GM23338 (cell line): ENCODE measurements around the gene BACE2. TPM values are rescaled to one million over a fixed set of nuclear protein-coding genes. Genes with fewer than 3 reads are reported as not detected.

Experiments
- ATAC-seq: fragments of 200-7000 bp; cut with Tn5 transposase; 3 replicates; pipeline ENCODE4 v1.9.1; 2020
- DNase-seq: peaks from one replicate; pipeline ENCODE4 v3.0.0-alpha.2; 2015; ENCODE audit warnings: low spot score
- H2AFZ ChIP-seq: fragments of 200-600 bp; sonication (generic); 2 replicates; pipeline ENCODE4 v1.8.0; 2016; ENCODE audit warnings: antibody characterized with exemption, mild to moderate bottlenecking, moderate library complexity
- H3F3A ChIP-seq: fragments of 200-600 bp; sonication (generic); replicated peaks from 2 replicates; pipeline ENCODE4 v1.8.0; 2017; ENCODE audit warnings: antibody characterized with exemption, mixed run types, low read depth
- H3K27ac ChIP-seq: fragments of 200-600 bp; sonication (generic); 2 replicates; pipeline ENCODE4 v1.6.1; 2016; ENCODE audit warnings: low read depth
- H3K27me3 ChIP-seq: fragments of 200-600 bp; sonication (generic); 2 replicates; pipeline ENCODE4 v1.8.0; 2016; ENCODE audit warnings: mild to moderate bottlenecking, mixed run types, moderate library complexity; ENCODE audit not compliant: insufficient read depth
- H3K36me3 ChIP-seq: fragments of 200-600 bp; sonication (generic); 2 replicates; pipeline ENCODE4 v1.8.0; 2016; ENCODE audit warnings: mild to moderate bottlenecking; ENCODE audit not compliant: insufficient read depth
- H3K4me1 ChIP-seq: fragments of 200-600 bp; sonication (generic); 2 replicates; pipeline ENCODE4 v1.8.0; 2016; ENCODE audit warnings: mild to moderate bottlenecking, moderate library complexity; ENCODE audit not compliant: insufficient read depth
- H3K4me2 ChIP-seq: fragments of 200-600 bp; sonication (generic); 2 replicates; pipeline ENCODE4 v1.7.1; 2017; ENCODE audit warnings: mixed run types
- H3K4me3 ChIP-seq: fragments of 200-600 bp; sonication (generic); 2 replicates; pipeline ENCODE4 v1.6.1; 2016; ENCODE audit warnings: mixed run types
- H3K79me2 ChIP-seq: fragments of 200-600 bp; sonication (generic); replicated peaks from 2 replicates; pipeline ENCODE4 v1.8.0; 2017; ENCODE audit warnings: mild to moderate bottlenecking; ENCODE audit not compliant: insufficient read depth
- H3K9me2 ChIP-seq: fragments of 200-600 bp; sonication (generic); 2 replicates; pipeline ENCODE4 v1.8.0; 2017; ENCODE audit not compliant: insufficient read depth
- H4K20me1 ChIP-seq: fragments of 200-600 bp; sonication (generic); replicated peaks from 2 replicates; pipeline ENCODE4 v1.8.0; 2017; ENCODE audit warnings: mild to moderate bottlenecking; ENCODE audit not compliant: insufficient read depth
- H3K27ac Mint-ChIP-seq: 2 replicates; pipeline ENCODE4 v1.8.0; 2020; ENCODE audit warnings: inconsistent platforms, mild to moderate bottlenecking, moderate library complexity, mixed read lengths
- H3K27me3 Mint-ChIP-seq: 3 replicates; pipeline ENCODE4 v1.8.0; 2022; ENCODE audit warnings: low read depth, mild to moderate bottlenecking, moderate library complexity, mixed read lengths, inconsistent platforms; ENCODE audit not compliant: insufficient read depth, poor library complexity
- H3K36me3 Mint-ChIP-seq: 3 replicates; pipeline ENCODE4 v1.8.0; 2021; ENCODE audit warnings: low read depth, mild to moderate bottlenecking, inconsistent platforms, moderate library complexity, mixed read lengths
- H3K4me1 Mint-ChIP-seq: 3 replicates; pipeline ENCODE4 v1.8.0; 2020; ENCODE audit warnings: mild to moderate bottlenecking, inconsistent platforms, mixed read lengths
- H3K4me3 Mint-ChIP-seq: 3 replicates; pipeline ENCODE4 v1.8.0; 2021; ENCODE audit warnings: moderate library complexity, mild to moderate bottlenecking, inconsistent platforms, mixed read lengths
- H3K9me3 Mint-ChIP-seq: 3 replicates; pipeline ENCODE4 v1.8.0; 2020; ENCODE audit warnings: moderate library complexity, mild to moderate bottlenecking, inconsistent platforms, mixed read lengths
- CTCF ChIP-seq, 2 experiments: fragments of 200-600 bp in 1 of 2; sonication (generic) in 1 of 2; conservative IDR thresholded peaks; 2 replicates each; pipeline versions ENCODE4 v1.5.1 to v1.6.1; 2016 to 2017; ENCODE audit warnings: antibody characterized with exemption in 2 of 2, low read depth in 2 of 2, mild to moderate bottlenecking in 2 of 2, moderate library complexity in 1 of 2
- ETS1 ChIP-seq: IDR thresholded peaks from 2 replicates; pipeline ENCODE4 v1.6.1; 2016; ENCODE audit warnings: antibody characterized with exemption
- EZH2 ChIP-seq: fragments of 200-600 bp; sonication (generic); IDR thresholded peaks from one replicate; pipeline ENCODE4 v1.8.0; 2017; ENCODE audit warnings: antibody characterized with exemption, mild to moderate bottlenecking, low read depth; ENCODE audit not compliant: unreplicated experiment
- EZH2phosphoT487 ChIP-seq: fragments of 200-600 bp; sonication (generic); IDR thresholded peaks from one replicate; pipeline ENCODE4 v1.8.1; 2018; ENCODE audit warnings: antibody characterized with exemption; ENCODE audit not compliant: unreplicated experiment
- JUNB ChIP-seq: IDR thresholded peaks from one replicate; pipeline ENCODE4 v1.6.1; 2016; ENCODE audit warnings: antibody characterized with exemption; ENCODE audit not compliant: unreplicated experiment
- POLR2AphosphoS5 ChIP-seq: IDR thresholded peaks from 2 replicates; pipeline ENCODE4 v1.6.1; 2016; ENCODE audit warnings: antibody characterized with exemption, low read depth
- STAT1 ChIP-seq: IDR thresholded peaks from one replicate; pipeline ENCODE4 v1.6.1; 2016; ENCODE audit warnings: antibody characterized with exemption; ENCODE audit not compliant: unreplicated experiment
- ZNF462 ChIP-seq: fragments of 250-450 bp; sonication (Bioruptor Pico); IDR thresholded peaks from 2 replicates; pipeline ENCODE4 v1.5.0; 2020; ENCODE audit warnings: mild to moderate bottlenecking, moderate library complexity
- polyA plus RNA-seq: library from polyadenylated mRNA; unstranded; fragments of >200 nt; fragmentation: Nextera tagmentation; extraction: Ambion mirVana; gene quantifications from 2 replicates; pipeline ENCODE4 v1.2.1, GENCODE V29; 2016
- total RNA-seq: library from RNA; depleted of rRNA; stranded (reverse); fragments of >200 nt; shearing (Covaris generic); gene quantifications from 2 replicates; pipeline ENCODE4 v1.2.3, GENCODE V29; 2014

Gene BACE2
- total and polyA plus RNA-seq, 2 experiments from 2014 or later = 3.5 to 6.8 TPM

- H3K4me1 ChIP-seq = peaks cover 5% of the 10 kb centered on the region; the same call in 1 of the 2 replicates
- DNase-seq (no peak), ATAC-seq (no peak)
- H3K27me3 Mint-ChIP-seq = no peaks in the 10 kb centered on the region
- H3K4me1 Mint-ChIP-seq = peaks cover 11% of the 10 kb centered on the region; the same call in 2 of the 3 replicates
- H2AFZ ChIP-seq = no peak overlapping the region
- H3K9me3 Mint-ChIP-seq = no peaks in the 10 kb centered on the region; the same call in 2 of the 3 replicates
- no peaks in the 10 kb centered on the region for H3K27me3 ChIP-seq
- H3F3A ChIP-seq = no peaks in the 10 kb centered on the region
- no peak overlapping the region for H3K27ac Mint-ChIP-seq
- no peak overlapping the region for H3K4me2 ChIP-seq
- H3K36me3 ChIP-seq = no peaks in the 10 kb centered on the region
- TF ChIP-seq ETS1 = no peak
- TF ChIP-seq CTCF (conservative IDR thresholded peaks at IDR 0.05; ENCODE audit: low read depth in 2 of 2) = no peak
- no peak for TF ChIP-seq STAT1
- no peak for TF ChIP-seq JUNB
- TF ChIP-seq EZH2phosphoT487 = no peak
- no peak for TF ChIP-seq EZH2
- no peak for TF ChIP-seq POLR2AphosphoS5
- no peak for TF ChIP-seq ZNF462
- H3K4me3 ChIP-seq = no peak overlapping the region
- H3K4me3 Mint-ChIP-seq = no peak overlapping the region
- peaks cover 7% of the 10 kb centered on the region; the same call in 2 of the 3 replicates for H3K36me3 Mint-ChIP-seq
- no peaks in the 10 kb centered on the region for H4K20me1 ChIP-seq
- no peaks in the 10 kb centered on the region for H3K79me2 ChIP-seq
- H3K9me2 ChIP-seq = peaks cover 9% of the 10 kb centered on the region
- H3K27ac ChIP-seq = no peak overlapping the region
These were observed 61.7 kb downstream of the BACE2 start for GRCh38 chr21:41229509-41230248.
